KMS-11 (cell line): Measurements from ENCODE around the gene SRSF7.
A peak's percentile ranks its signal among the peaks of the same experiment; 100 is the strongest.

Source experiments
- H2AFZ ChIP-seq: fragments of 200-600 bp; sonication (generic); 2 replicates; pipeline ENCODE4 v1.6.1; 2016; ENCODE audit warnings: antibody characterized with exemption, mixed run types, low read depth
- H3K27ac ChIP-seq: fragments of 200-600 bp; sonication (generic); 2 replicates; pipeline ENCODE4 v1.6.1; 2016; ENCODE audit warnings: mild to moderate bottlenecking, mixed run types
- H3K27me3 ChIP-seq: fragments of 200-600 bp; sonication (generic); 2 replicates; pipeline ENCODE4 v1.6.1; 2017; ENCODE audit warnings: mild to moderate bottlenecking, low read depth, mixed run types, moderate library complexity; ENCODE audit not compliant: insufficient read depth
- H3K36me3 ChIP-seq: fragments of 200-600 bp; sonication (generic); 2 replicates; pipeline ENCODE4 v1.6.1; 2017; ENCODE audit warnings: mild to moderate bottlenecking, mixed run types; ENCODE audit not compliant: insufficient read depth
- H3K4me1 ChIP-seq: fragments of 200-600 bp; sonication (generic); 2 replicates; pipeline ENCODE4 v1.6.1; 2016; ENCODE audit warnings: mild to moderate bottlenecking, low read depth, mixed run types; ENCODE audit not compliant: poor library complexity, severe bottlenecking
- H3K4me2 ChIP-seq: fragments of 200-600 bp; sonication (generic); 2 replicates; pipeline ENCODE4 v1.7.0; 2016; ENCODE audit warnings: mild to moderate bottlenecking, mixed run types
- H3K4me3 ChIP-seq: fragments of 200-600 bp; sonication (generic); IDR thresholded peaks from 2 replicates; pipeline ENCODE4 v1.6.1; 2017; ENCODE audit warnings: low read depth, low read length, mixed read lengths; ENCODE audit not compliant: insufficient read depth
- H3K79me2 ChIP-seq: fragments of 200-600 bp; sonication (generic); 2 replicates; pipeline ENCODE4 v1.6.1; 2016; ENCODE audit warnings: low read depth, mixed run types; ENCODE audit not compliant: insufficient read depth
- H3K9ac ChIP-seq: fragments of 200-600 bp; sonication (generic); 2 replicates; pipeline ENCODE4 v1.6.1; 2016; ENCODE audit warnings: mild to moderate bottlenecking, mixed run types
- H4K20me1 ChIP-seq: fragments of 200-600 bp; sonication (generic); 2 replicates; pipeline ENCODE4 v1.6.1; 2016; ENCODE audit warnings: mild to moderate bottlenecking, mixed run types; ENCODE audit not compliant: insufficient read depth
- TF ChIP-seq, protein P1 (sequence below): fragments of 200-600 bp; sonication (generic); conservative IDR thresholded peaks from 2 replicates; pipeline ENCODE4 v1.6.1; 2017; ENCODE audit warnings: low read depth, mild to moderate bottlenecking, antibody characterized with exemption, low read length, moderate library complexity, mixed read lengths

SRSF7 gene

GRCh38 chr2:38728694-38729093 is 22.5 kb downstream of the SRSF7 start:
- Histone ChIP-seq H2AFZ (no peak overlapping the region), H3K4me1 (peaks cover 49% of the 10 kb centered on the region), H3K4me3 (no peak overlapping the region), H3K9ac (no peak overlapping the region), H3K4me2 (no peak overlapping the region), H3K27ac (no peak overlapping the region), H3K79me2 (no peaks in the 10 kb centered on the region; the same call in 1 of the 2 replicates), H4K20me1 (no peaks in the 10 kb centered on the region), H3K36me3 (no peaks in the 10 kb centered on the region; the same call in 1 of the 2 replicates), H3K27me3 (no peaks in the 10 kb centered on the region)
- TF ChIP-seq, protein P1, sequence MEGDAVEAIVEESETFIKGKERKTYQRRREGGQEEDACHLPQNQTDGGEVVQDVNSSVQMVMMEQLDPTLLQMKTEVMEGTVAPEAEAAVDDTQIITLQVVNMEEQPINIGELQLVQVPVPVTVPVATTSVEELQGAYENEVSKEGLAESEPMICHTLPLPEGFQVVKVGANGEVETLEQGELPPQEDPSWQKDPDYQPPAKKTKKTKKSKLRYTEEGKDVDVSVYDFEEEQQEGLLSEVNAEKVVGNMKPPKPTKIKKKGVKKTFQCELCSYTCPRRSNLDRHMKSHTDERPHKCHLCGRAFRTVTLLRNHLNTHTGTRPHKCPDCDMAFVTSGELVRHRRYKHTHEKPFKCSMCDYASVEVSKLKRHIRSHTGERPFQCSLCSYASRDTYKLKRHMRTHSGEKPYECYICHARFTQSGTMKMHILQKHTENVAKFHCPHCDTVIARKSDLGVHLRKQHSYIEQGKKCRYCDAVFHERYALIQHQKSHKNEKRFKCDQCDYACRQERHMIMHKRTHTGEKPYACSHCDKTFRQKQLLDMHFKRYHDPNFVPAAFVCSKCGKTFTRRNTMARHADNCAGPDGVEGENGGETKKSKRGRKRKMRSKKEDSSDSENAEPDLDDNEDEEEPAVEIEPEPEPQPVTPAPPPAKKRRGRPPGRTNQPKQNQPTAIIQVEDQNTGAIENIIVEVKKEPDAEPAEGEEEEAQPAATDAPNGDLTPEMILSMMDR = no peak

DNA sequence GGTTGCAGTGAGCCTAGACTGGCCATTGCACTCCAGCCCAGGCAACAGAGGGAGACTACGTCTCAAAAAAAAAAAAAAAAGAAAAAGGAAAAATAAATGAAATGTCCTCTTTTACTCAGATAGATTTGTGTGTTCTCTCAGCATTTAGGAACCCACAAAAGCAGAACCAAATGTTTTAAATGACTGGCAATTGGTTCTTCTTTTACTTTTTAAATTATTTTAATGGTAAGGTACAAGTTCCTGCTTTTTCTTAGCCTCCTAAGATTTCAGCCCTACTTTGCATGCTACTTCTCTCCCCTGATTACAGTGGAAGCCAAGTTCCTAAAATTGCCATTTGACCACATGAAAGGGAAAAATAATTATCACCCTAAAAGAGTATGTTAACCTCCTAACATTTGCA is 23.5 kb downstream of the SRSF7 start:
- Histone ChIP-seq H2AFZ (no peak overlapping the region), H3K27ac (no peak overlapping the region), H3K79me2 (no peaks in the 10 kb centered on the region; the same call in 1 of the 2 replicates), H3K4me3 (no peak overlapping the region), H3K9ac (no peak overlapping the region), H3K36me3 (no peaks in the 10 kb centered on the region; the same call in 1 of the 2 replicates), H3K4me2 (no peak overlapping the region), H3K4me1 (peaks cover 52% of the 10 kb centered on the region), H4K20me1 (no peaks in the 10 kb centered on the region), H3K27me3 (no peaks in the 10 kb centered on the region)
- TF ChIP-seq, protein P1 = no peak

DNA sequence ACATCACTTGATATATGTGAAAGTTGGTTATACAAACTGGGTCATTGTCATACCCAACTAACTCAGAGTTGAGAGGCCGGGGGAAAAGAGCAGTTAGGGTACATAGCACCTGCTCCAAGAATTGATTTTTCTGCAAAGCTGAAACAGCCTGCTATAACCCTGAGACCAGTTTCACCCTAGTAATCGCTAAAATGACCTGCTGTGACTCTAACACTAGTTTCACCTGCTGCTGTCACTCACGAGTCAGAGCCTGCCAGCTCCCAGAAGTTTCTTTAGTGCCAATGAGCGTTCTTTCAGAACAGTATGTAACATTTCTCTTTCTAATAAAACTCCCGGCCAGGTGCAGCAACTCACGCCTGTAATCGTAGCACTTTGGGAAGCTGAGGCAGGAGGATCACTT is 28.0 kb downstream of the SRSF7 start:
- TF ChIP-seq, protein P1 = no peak
- Histone ChIP-seq H3K27me3 (no peaks in the 10 kb centered on the region), H3K9ac (peak overlapping the region; percentile 40; the same call in 1 of the 2 replicates), H2AFZ (no peak overlapping the region), H3K4me1 (peaks cover 68% of the 10 kb centered on the region), H4K20me1 (no peaks in the 10 kb centered on the region), H3K79me2 (no peaks in the 10 kb centered on the region), H3K4me3 (no peak overlapping the region), H3K36me3 (no peaks in the 10 kb centered on the region), H3K4me2 (peak overlapping the region; percentile 99), H3K27ac (peak overlapping the region; percentile 77)

DNA sequence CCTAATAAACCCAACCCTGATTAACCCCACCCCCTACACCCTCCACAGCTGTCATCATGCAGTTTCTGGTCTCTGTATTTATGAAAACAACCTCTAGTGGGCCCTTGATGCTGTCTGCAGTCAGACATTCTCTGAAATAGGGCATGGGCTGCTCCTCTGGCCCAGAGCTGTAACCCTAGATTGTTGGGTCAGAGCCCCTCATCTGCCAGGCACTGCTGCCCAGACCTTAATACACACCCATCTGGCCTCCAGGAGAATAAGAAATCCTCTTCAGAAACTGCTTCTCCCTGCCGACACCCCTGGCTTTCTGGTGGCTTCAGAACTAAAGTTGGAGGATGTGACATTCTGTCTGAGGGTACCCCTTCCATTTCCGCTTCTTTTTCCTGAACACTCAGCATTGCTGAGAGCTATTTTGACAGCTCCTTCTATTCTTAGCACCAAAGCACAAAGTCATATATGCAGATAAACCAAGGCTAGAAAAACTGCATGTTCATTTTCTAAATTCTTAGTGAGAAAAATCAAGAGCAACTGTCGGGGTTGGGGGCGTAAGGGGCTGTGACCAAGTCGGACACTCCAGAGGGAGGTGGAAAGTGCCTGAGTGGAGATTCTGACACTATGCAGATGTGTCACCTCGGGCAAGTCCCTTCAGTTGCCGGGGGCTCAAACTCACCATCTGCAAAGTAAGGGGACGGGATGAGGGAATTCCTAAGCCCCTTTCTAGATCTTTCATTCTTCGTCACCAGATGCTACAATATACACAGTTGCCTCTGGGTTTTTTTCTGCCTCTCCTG is 28.7 kb downstream of the SRSF7 start:
- TF ChIP-seq, protein P1 = peak; percentile 53
- Histone ChIP-seq H4K20me1 (no peaks in the 10 kb centered on the region), H2AFZ (no peak overlapping the region), H3K4me2 (peak overlapping the region; percentile 99), H3K36me3 (no peaks in the 10 kb centered on the region), H3K4me1 (peaks cover 64% of the 10 kb centered on the region), H3K27me3 (no peaks in the 10 kb centered on the region), H3K4me3 (peak overlapping the region; percentile 84), H3K9ac (peak overlapping the region; percentile 40; the same call in 1 of the 2 replicates), H3K27ac (peak overlapping the region; percentile 77), H3K79me2 (0 out of 2 replicates have a peak, but pooled peaks cover 3% of the 10 kb centered on the region)
